Tibial nerve (tissue), 4 donors: Measurements from ENCODE around the gene FZD2. TPM values are rescaled to one million over a fixed set of nuclear protein-coding genes. Genes with fewer than 3 reads are reported as not detected.
A peak's percentile ranks its signal among the peaks of the same experiment; 100 is the strongest.
"Not testable (repeated sequence)": the region's sequence is repeated elsewhere in the genome, so short reads cannot be mapped to it uniquely, and the experiment has no call there.

ENCODE experiments used
- DNase-seq, 2 donors: peaks; one replicate each; pipeline ENCODE4 v3.0.0-alpha.2; 2019; ENCODE audit warnings: low spot score in 2 of 2
- H3K27ac ChIP-seq, 4 donors: fragments of 200-600 bp; sonication (generic) in 3 of 4; one replicate each; pipeline ENCODE4 v1.5.1; 2017 to 2019; ENCODE audit warnings: mild to moderate bottlenecking in 1 of 4
- H3K27me3 ChIP-seq, 2 donors: fragments of 200-600 bp; sonication (generic) in 1 of 2; one replicate each; pipeline versions ENCODE4 v1.5.1 to v1.6.0; 2017 to 2019
- H3K36me3 ChIP-seq, 3 donors: fragments of 200-600 bp; sonication (generic); one replicate each; pipeline ENCODE4 v1.5.1; 2018 to 2019
- H3K4me1 ChIP-seq, 4 donors: fragments of 200-600 bp; sonication (generic) in 3 of 4; one replicate each; pipeline ENCODE4 v1.5.1; 2017 to 2019
- H3K4me3 ChIP-seq, 4 donors: fragments of 200-600 bp; sonication (generic) in 3 of 4; one replicate each; pipeline ENCODE4 v1.5.1; 2017 to 2019; ENCODE audit warnings: mild to moderate bottlenecking in 1 of 4, moderate library complexity in 1 of 4
- H3K9me3 ChIP-seq, 4 donors: fragments of 200-600 bp; sonication (generic) in 3 of 4; one replicate each; pipeline ENCODE4 v1.5.1; 2017 to 2019
- EP300 ChIP-seq, 2 donors: sonication (generic); formaldehyde crosslinking; IDR thresholded peaks; one replicate each; pipeline ENCODE4 v1.6.1; 2017; ENCODE audit warnings: antibody characterized with exemption in 2 of 2, mild to moderate bottlenecking in 1 of 2
- POLR2A ChIP-seq, 2 donors: fragments of 450-650 bp; IDR thresholded peaks; one replicate each; pipeline ENCODE4 v1.6.1; 2017; ENCODE audit warnings: antibody characterized with exemption in 2 of 2, mild to moderate bottlenecking in 2 of 2, moderate library complexity in 2 of 2
- WGBS, 2 donors: methylation state at CpG; one replicate each; pipeline ENCODE4 v1.1.5; 2018; 5-methylcytosine and 5-hydroxymethylcytosine counted together
- total RNA-seq, 4 donors: library from RNA; depleted of rRNA; stranded (reverse); fragments of >200 nt; gene quantifications; one replicate each; pipeline ENCODE4 v1.1.0, GENCODE V29; 2016
- TF ChIP-seq, protein P1 (sequence below), 5 experiments: fragments of 200-600 bp in 3 of 5; fragments of 450-650 bp in 2 of 5; sonication (generic) in 3 of 5; IDR thresholded peaks; one replicate each; pipeline ENCODE4 v1.5.1; 2016 to 2019; ENCODE audit warnings: antibody characterized with exemption in 5 of 5, mild to moderate bottlenecking in 3 of 5, moderate library complexity in 2 of 5

FZD2 gene
- 10 to 100 TPM in 3 of 4 donors, 1 to 10 TPM in 1; 6.3 to 27.8 (median 16.2) TPM for total RNA-seq

DNA sequence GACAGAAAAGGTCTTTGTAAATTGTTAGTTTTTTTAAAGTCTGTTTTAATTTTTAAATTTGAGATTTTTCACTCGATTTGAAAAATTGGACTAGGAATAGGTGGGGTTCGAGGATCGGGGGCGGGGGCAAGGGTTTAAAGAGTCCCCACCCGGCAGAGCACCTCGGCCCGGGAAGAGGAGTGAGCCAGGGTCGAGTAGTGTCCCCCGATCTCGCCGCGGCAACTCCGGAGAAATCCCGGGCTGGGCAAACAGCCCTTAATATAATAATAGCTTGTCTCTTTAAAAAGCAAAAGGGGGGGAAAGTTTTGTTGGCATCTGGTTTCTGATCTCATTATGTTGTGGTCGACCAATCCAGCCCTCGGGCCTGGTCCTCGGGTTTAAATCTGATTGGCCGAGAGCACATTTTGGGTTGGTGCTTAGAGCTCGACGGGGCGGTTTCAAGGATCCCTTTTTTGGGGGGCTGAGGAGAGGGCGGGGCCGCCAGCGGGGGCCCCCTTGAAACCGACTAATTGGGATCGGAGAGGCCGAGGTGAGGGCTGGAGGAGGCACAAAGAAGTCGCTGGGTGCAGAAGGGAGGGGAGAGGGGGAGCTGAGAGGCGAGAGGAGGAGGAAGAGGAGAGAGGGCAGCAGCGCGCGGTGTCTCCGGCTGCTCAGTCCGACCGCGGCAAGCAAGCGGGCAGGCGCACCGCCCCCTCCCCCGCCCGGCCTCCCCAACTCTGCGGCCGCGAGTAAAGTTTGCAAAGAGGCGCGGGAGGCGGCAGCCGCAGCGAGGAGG, at the start of gene FZD2:
TSS of gene FZD2 (plus strand) at position 653 of the 775 bp plus-strand sequence. CDS start 205 bp downstream, outside the sequence.
- peak; percentile 86 to 93 for DNase-seq
- Histone ChIP-seq H3K36me3 (no peaks in the 10 kb centered on the region), H3K9me3 (no peaks in the 10 kb centered on the region), H3K4me1 (peaks cover 0 to 51% (median 0%) of the 10 kb centered on the region in 4 donors), H3K27ac (peak within 1 kb of the TSS; percentile 73 to 94 (median 86)), H3K27me3 (peaks cover 0 to 10% of the 10 kb centered on the region in 2 donors), H3K4me3 (peak within 1 kb of the TSS; percentile 52 to 66 (median 60))
- peak in 1 of 2 donors; percentile 54 for TF ChIP-seq POLR2A (IDR thresholded peaks at IDR 0.05)
- TF ChIP-seq, protein P1, sequence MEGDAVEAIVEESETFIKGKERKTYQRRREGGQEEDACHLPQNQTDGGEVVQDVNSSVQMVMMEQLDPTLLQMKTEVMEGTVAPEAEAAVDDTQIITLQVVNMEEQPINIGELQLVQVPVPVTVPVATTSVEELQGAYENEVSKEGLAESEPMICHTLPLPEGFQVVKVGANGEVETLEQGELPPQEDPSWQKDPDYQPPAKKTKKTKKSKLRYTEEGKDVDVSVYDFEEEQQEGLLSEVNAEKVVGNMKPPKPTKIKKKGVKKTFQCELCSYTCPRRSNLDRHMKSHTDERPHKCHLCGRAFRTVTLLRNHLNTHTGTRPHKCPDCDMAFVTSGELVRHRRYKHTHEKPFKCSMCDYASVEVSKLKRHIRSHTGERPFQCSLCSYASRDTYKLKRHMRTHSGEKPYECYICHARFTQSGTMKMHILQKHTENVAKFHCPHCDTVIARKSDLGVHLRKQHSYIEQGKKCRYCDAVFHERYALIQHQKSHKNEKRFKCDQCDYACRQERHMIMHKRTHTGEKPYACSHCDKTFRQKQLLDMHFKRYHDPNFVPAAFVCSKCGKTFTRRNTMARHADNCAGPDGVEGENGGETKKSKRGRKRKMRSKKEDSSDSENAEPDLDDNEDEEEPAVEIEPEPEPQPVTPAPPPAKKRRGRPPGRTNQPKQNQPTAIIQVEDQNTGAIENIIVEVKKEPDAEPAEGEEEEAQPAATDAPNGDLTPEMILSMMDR (IDR thresholded peaks at IDR 0.05), result peak in 1 of 5 experiments; percentile 11
- TF ChIP-seq EP300 (IDR thresholded peaks at IDR 0.05), result peak in 1 of 2 donors; percentile 56
- WGBS, 2 donors, result 0 to 1% methylated on average over 36 to 49 of the region's 49 CpGs

GRCh38 chr17:44511241-44512134, 45.8 kb upstream of the FZD2 start:
- not testable (repeated sequence) for H3K9me3 ChIP-seq, H3K27ac ChIP-seq, H3K4me3 ChIP-seq, H3K27me3 ChIP-seq, H3K4me1 ChIP-seq, H3K36me3 ChIP-seq, DNase-seq
- WGBS, 2 donors, result 33 to 34% methylated on average over 14 of the region's 14 CpGs

DNA sequence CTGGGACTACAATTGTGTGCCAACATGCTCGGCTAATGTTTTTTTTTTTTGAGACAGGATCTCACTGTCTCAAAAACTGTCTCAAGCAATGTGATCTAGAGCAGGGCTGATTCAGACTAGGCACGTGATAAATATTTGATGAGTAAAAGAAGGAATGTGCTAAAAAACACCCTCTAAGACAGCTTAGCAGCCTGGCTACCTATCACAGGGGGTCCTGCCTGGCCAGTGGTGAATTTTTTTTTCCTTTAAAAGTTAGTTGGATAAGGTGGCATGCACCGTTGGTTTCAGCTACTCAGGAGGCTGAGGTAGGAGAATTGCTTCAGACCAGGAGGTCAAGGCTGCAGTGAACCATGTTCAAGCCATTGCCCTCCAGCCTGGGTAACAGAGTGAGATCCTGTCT, 39.3 kb upstream of the FZD2 start:
- TF ChIP-seq, protein P1 (IDR thresholded peaks at IDR 0.05), result no peak
- no peak for TF ChIP-seq EP300 (IDR thresholded peaks at IDR 0.05)
- no peak for TF ChIP-seq POLR2A (IDR thresholded peaks at IDR 0.05)
- Histone ChIP-seq H3K4me1 (no peaks in the 10 kb centered on the region), H3K4me3 (no peak overlapping the region), H3K9me3 (no peaks in the 10 kb centered on the region), H3K27ac (no peak overlapping the region), H3K36me3 (no peaks in the 10 kb centered on the region), H3K27me3 (peaks cover 0 to 10% of the 10 kb centered on the region in 2 donors)
- 63 to 65% methylated on average over 3 of the region's 3 CpGs for WGBS, 2 donors
- no peak for DNase-seq

- 48 to 61% methylated on average over 14 of the region's 14 CpGs for WGBS, 2 donors
- Histone ChIP-seq H3K9me3 (peaks cover 0 to 4% (median 0%) of the 10 kb centered on the region in 4 donors), H3K27me3 (peaks cover 0 to 10% of the 10 kb centered on the region in 2 donors), H3K4me3 (no peak overlapping the region), H3K4me1 (no peaks in the 10 kb centered on the region), H3K36me3 (no peaks in the 10 kb centered on the region), H3K27ac (no peak overlapping the region)
- DNase-seq, result peak; percentile 38 to 65
- no peak for TF ChIP-seq EP300 (IDR thresholded peaks at IDR 0.05)
- TF ChIP-seq, protein P1 (IDR thresholded peaks at IDR 0.05), result peak; percentile 28 to 56 (median 28)
These were observed 34.2 kb upstream of the FZD2 start for GRCh38 chr17:44522883-44523671.

DNA sequence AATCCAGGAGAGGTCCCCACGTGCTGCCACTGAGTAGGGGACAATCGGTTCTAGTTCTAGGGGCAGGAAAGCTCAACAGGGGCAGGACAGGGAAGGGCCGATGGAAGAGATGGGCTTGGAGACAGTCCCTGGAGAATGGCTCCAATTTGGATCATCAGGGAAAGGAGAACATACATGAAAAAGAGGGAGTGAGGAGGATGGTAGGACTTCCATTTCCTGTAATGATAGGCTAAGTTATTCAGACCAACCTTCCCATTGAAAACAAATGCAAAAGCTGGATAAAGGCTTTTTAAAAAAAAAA, 33.7 kb upstream of the FZD2 start:
- H3K4me3 ChIP-seq, result no peak overlapping the region
- 63 to 64% methylated on average over 3 of the region's 3 CpGs for WGBS, 2 donors
- H3K4me1 ChIP-seq, result no peaks in the 10 kb centered on the region
- DNase-seq, result no peak
- TF ChIP-seq, protein P1 (IDR thresholded peaks at IDR 0.05), result no peak
- TF ChIP-seq EP300 (IDR thresholded peaks at IDR 0.05) (no peak), POLR2A (IDR thresholded peaks at IDR 0.05) (no peak)
- H3K9me3 ChIP-seq, result peaks cover 0 to 4% (median 0%) of the 10 kb centered on the region in 4 donors
- H3K27ac ChIP-seq, result no peak overlapping the region
- H3K36me3 ChIP-seq, result no peaks in the 10 kb centered on the region
- H3K27me3 ChIP-seq, result peaks cover 0 to 10% of the 10 kb centered on the region in 2 donors
